ENCODE measurements around the gene PRR36. TPM values are rescaled to one million over a fixed set of nuclear protein-coding genes. Genes with fewer than 3 reads are reported as not detected.
"Not testable (repeated sequence)": the region's sequence is repeated elsewhere in the genome, so short reads cannot be mapped to it uniquely, and the experiment has no call there.

PRR36 gene
- total RNA-seq, 4 donors from 2014 or later, result not detected

DNA sequence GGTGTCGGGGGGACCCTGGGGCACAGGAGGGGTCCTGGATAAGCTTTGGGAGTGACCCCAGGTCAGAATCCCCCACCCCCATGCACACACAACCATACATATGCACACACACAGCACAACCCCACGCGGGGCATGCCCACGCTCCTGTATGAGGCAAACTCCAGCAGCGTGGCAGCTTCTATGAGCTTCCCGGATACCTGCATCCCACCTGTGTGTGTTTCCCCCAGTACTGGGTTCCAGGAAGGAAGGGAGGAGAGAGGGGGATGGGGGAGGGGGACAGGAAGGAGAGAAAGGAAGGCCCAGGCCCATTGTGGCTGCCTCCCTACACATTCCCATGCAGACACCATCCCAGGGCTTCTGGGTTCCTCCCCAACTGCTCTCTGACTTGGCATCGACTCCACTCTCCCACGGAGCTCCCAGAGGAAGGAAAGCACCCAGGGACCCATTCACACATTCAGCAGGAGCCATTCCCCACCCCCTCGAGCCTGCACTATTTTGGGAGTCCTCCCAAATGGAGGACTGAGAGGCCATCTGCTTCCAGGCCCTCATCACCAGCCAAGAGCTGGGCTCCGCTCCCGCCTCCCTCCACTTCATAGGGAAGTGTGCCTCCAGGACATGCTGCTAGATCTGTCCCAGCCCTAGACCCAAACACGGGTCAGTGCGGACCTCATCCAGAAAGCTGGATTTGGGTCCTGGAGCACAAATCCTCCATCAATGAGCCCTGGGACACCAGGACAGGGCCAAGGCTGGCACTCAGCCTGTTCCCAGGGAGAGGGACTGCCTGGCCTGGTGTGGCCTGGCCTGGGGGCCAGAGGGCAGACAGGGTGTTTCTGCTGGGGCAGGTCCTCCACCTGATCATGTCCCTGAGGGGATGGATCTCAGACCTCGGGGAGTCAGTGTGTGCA is 13.2 kb downstream of the PRR36 start:
- TF ChIP-seq CTCF (IDR thresholded peaks at IDR 0.05), result no peak
- ATAC-seq (ENCODE audit: low FRiP score) (no peak), DNase-seq (ENCODE audit: low spot score) (no peak)

DNA sequence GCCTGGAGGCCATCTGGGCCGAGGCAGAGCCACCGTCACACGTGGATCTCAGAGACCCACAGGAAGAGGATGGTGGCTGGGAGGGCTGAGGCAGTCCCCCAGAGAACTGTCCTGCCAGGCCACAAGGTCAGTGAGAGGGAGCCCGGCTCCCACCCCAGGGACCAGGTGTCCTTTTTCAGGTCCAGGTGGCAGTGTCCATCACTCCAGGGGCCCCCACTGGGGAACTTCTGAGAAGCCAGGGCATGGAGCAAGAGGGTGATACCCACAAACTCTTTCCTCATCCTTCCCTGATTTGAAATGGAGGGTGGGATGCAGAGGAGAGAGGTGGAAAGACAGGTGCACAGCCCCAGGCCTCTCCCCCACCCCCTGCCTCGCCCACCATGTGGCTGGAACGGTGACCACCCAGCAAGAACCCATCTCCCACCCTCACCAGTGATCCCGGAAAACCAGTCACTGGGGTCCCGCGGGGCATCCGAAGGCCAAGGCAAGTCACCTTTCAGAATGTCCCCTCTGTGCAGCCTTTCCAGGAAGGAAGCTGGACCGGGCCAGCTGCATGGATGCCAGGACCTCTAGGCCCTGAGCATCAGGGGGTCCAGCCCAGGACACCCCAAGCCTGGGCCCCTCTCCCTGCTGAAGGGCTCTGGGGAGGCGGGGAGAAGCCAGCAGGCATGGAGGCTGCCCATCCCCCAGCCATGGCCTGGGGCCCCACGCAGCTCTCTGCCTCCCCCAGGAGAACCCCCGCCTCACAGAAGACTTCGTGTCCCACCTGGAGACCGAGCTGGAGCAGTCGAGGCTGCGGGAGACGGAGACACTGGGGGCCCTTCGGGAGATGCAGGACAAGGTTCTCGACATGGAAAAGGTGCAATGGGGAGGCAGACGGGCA is 14.1 kb downstream of the PRR36 start:
- DNase-seq (ENCODE audit: low spot score) (no peak), ATAC-seq (ENCODE audit: low FRiP score) (no peak)
- no peak for TF ChIP-seq CTCF (IDR thresholded peaks at IDR 0.05)

DNA sequence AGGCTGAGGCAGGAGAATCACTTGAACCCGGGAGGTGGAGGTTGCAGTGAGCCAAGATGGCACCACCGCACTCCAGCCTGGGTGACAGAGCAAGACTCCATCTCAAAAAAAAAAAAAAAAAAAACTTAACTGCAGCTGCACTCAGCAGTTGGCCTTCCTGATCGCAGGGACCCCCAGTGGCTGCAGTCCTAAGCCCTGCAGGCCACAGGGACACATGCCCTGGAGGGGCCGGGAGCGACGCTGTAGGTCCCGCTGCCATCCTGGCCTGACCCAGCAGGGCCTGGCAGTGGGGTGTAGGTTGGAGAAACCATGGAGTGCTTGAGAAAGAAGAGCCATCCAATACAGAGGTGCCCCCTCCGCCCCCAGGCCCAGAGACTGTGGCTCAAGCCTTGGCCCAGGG is 15.1 kb downstream of the PRR36 start:
- not testable (repeated sequence) for ATAC-seq (ENCODE audit: low FRiP score); DNase-seq (ENCODE audit: low spot score)

GRCh38 chr19:7858109-7858770 is 15.9 kb downstream of the PRR36 start:
- ATAC-seq (ENCODE audit: low FRiP score) (no peak), DNase-seq (ENCODE audit: low spot score) (no peak)
- no peak for TF ChIP-seq CTCF (IDR thresholded peaks at IDR 0.05)

DNA sequence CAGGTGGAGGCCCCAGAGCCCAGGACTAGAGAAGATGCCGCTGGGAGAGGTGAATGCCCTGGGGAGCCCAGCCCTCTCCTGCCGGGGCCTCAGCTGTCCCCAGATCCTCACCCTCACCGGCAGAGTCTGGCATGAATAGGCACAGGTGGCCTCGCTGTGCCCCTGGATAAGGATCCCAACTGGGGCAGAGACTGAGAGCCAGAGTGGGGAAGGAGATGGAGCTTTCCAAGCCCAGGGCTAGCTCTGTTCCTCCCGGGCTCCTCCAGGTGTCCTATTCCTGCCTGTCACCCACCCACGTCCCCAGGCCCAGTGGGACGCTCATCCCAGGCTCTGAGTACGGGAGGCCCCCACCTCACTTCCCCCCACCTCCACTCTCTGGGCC is 16.5 kb downstream of the PRR36 start:
- DNase-seq (ENCODE audit: low spot score), result no peak
- no peak for TF ChIP-seq CTCF (IDR thresholded peaks at IDR 0.05)
- no peak for ATAC-seq (ENCODE audit: low FRiP score)

DNA sequence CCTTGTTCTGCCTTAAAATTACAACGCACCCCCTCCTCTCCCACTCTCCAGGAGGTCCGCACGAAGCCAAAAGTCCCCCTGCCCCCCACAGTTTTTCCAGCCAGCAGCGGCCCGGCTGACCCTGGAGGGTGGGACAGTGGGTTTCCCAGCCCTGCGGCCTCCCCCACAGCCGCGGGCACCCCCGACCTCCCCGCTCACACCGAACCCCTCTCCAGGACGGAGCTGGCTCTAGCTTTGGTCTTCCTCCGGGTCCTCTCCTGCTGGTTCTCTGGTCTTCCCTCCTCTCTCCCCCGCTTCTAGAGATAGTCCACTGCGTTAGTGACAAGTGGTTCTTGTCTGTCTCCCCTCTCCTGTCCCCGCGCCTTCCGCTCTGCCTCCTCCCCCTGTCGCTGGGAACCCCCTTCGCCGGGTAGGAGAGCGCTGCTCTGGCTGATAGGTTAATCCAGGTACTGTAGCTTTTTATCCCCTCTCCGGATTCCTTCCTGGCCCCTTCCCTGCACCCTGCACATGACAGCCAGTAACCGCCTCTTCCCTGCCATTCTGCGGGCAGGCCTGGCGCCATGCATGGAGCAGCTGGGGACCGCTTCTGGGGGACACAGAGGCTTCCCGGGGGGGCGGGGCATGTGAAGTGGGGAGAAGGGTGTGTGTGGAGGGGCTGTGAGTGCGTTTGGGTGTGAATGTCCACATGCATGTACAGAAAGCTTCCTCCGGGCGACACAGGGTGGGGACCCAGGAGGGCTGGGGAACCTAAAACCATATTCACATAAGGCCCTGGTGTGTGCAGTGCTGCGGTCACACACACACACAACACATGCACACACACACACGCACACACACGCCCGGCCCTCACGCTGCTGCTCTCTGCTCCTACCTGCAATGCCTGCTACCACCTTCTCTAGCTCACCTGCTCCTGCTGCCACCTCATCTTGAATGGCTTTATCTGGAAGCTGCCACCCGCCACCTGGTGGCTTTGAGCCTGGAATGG is 17.2 kb downstream of the PRR36 start:
- ATAC-seq (ENCODE audit: low FRiP score) (no peak), DNase-seq (ENCODE audit: low spot score) (no peak)
- TF ChIP-seq CTCF (IDR thresholded peaks at IDR 0.05), result no peak

Data from omental fat pad (tissue), 4 donors.